Activated CD4-positive, alpha-beta T cell treated with anti-CD3 and anti-CD28 coated beads, Interleukin-2, amount 10 ng/mL, durations not matched to agents 24 days and 14 days (primary cell): Measurements from ENCODE around the gene LRRC61. TPM values are rescaled to one million over a fixed set of nuclear protein-coding genes. Genes with fewer than 3 reads are reported as not detected.
"Not testable (repeated sequence)": the region's sequence is repeated elsewhere in the genome, so short reads cannot be mapped to it uniquely, and the experiment has no call there.

Experiments used
- DNase-seq: peaks from one replicate; pipeline ENCODE4 v3.0.0; 2022
- H3K27ac Mint-ChIP-seq: one replicate; pipeline ENCODE4 v1.8.0; 2022; ENCODE audit warnings: mild to moderate bottlenecking, mixed read lengths
- H3K27me3 Mint-ChIP-seq: one replicate; pipeline ENCODE4 v1.8.0; 2022; ENCODE audit warnings: mixed read lengths
- H3K36me3 Mint-ChIP-seq: one replicate; pipeline ENCODE4 v1.8.0; 2022; ENCODE audit warnings: low read depth, mild to moderate bottlenecking, mixed read lengths
- H3K4me1 Mint-ChIP-seq: one replicate; pipeline ENCODE4 v1.8.0; 2021; ENCODE audit warnings: mixed read lengths
- H3K4me3 Mint-ChIP-seq: one replicate; pipeline ENCODE4 v1.8.0; 2022; ENCODE audit warnings: mild to moderate bottlenecking, moderate library complexity, mixed read lengths
- H3K9me3 Mint-ChIP-seq: one replicate; pipeline ENCODE4 v1.8.0; 2021; ENCODE audit warnings: mixed read lengths
- intact Hi-C: fragments of 100-400 bp; cut with micrococcal nuclease; formaldehyde crosslinking; loops from one replicate; pipeline ENCODE4 v1.15.1; 2023
- total RNA-seq: library from RNA; stranded (reverse); gene quantifications from 2 replicates; pipeline ENCODE4 v1.2.3, GENCODE V29; 2022

Gene LRRC61
- total RNA-seq, 1 donor from 2014 or later: 26.8 TPM

DNA sequence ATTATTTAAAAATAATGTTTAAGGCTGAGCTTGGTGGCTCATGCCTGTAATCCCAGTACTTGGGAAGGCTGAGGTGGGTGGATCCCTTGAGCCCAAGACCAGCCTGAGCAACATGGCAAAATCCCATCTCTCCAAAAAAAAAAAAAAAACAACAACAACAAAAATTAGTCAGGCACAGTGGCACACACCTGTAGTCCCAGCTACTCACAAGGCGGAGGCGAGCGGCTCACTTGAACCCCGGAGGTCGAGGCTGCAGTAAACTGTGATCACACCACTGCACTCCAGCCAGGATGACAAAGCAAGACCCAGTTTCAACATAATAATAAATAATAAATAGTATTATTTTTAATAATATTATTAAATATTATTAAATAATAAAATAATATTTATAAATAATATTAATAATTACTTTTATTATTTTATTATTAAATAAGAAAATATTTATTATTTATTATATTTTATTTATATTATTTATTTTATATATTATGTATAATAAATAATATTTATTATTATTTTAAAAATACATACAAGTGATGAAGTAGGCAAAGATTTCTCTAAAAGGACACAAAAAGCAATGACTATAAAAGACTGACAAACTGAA is 8.4 kb upstream of the LRRC61 start:
- Mint-ChIP-seq H3K27me3 (no peaks in the 10 kb centered on the region), H3K9me3 (no peaks in the 10 kb centered on the region), H3K36me3 (peaks cover 11% of the 10 kb centered on the region), H3K27ac (no peak overlapping the region), H3K4me1 (no peaks in the 10 kb centered on the region), H3K4me3 (no peak overlapping the region)
- intact Hi-C loops: no loop called here
- no peak for DNase-seq

DNA sequence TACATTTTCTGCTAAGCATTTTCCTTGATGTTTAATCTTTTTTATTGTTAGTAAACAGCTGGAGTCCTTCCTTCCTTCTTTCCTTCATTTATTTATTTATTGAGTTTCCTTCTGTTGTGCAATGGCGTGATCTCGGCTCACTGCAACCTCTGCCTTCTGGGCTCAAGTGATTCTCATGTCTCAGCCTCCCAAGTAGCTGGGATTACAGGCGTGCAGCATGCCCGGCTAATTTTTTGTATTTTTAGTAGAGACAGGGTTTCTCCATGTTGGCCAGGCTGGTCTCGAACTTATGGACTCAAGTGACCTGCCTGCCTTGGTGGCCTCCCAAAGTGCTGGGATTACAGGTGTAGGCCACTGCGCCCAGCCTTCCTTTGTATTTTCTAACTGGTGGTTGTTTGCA is 6.2 kb upstream of the LRRC61 start:
- H3K27ac Mint-ChIP-seq, intact Hi-C loops, H3K4me3 Mint-ChIP-seq, H3K9me3 Mint-ChIP-seq, H3K27me3 Mint-ChIP-seq, DNase-seq: not testable (repeated sequence)
- Mint-ChIP-seq H3K36me3 (peaks cover 20% of the 10 kb centered on the region), H3K4me1 (peaks cover 16% of the 10 kb centered on the region)

DNA sequence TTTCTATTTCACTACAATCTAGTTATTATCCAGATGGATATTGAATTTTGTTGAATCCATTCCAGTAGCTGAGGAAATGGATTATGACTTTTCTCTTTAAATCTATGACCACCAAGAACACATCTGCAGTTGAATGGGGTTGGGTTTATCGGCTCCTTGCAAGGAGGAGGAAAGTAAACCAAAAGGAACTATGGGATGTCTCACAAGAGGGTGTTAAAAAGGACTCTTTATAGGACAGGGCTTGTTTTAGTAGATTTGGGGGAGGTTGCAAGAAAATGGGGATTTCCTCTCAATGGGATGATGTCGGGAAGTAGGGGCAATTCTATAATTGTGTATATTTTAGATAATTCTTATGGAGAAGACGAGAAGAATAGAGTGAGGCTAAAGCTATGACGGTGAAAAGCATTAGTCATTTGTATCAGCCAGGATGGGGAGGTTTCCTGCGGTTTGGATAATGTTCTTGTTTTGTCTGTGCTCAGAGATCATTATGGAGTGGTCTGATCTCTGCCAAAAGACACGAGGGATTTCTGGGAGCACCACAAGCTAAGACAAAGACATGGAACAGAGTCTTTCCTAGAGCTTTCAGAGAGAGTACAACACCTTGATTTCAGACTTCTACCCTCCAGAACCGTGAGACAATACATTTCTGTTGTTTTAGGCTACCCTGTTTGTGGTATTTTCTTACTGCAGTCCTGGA is 5.3 kb upstream of the LRRC61 start:
- no peak overlapping the region for H3K27ac Mint-ChIP-seq
- H3K4me1 Mint-ChIP-seq: peaks cover 25% of the 10 kb centered on the region
- H3K4me3 Mint-ChIP-seq: no peak overlapping the region
- intact Hi-C loops: no loop called here
- DNase-seq: no peak
- no peaks in the 10 kb centered on the region for H3K9me3 Mint-ChIP-seq
- no peaks in the 10 kb centered on the region for H3K27me3 Mint-ChIP-seq
- peaks cover 22% of the 10 kb centered on the region for H3K36me3 Mint-ChIP-seq

DNA sequence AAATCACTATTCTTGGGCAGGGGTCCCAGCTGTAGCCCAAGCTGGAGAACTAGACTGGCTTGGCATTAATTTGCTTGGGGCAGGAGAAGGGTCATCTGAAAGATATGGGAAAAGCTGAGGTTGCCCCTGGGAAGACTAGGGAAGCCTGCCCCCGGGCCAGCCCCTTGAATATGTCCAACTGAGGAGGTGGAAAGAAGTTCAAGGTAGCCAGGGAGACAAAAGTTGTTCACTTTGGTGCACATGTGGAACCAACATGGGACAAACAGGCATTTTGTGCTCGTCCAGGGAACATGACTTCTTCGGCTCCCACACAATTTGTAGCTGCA is 1.4 kb upstream of the LRRC61 start:
- DNase-seq: no peak
- peak overlapping the region; percentile 100 for H3K27ac Mint-ChIP-seq
- H3K4me3 Mint-ChIP-seq: peak overlapping the region; percentile 99
- H3K36me3 Mint-ChIP-seq: peaks cover 40% of the 10 kb centered on the region
- peaks cover 46% of the 10 kb centered on the region for H3K4me1 Mint-ChIP-seq
- H3K9me3 Mint-ChIP-seq: no peaks in the 10 kb centered on the region
- intact Hi-C loops: loop anchor here (1.0 to 10.0 kb wide), 5 partner anchors 34 to 827 kb away; partner anchors contain the start of gene ZNF746
- H3K27me3 Mint-ChIP-seq: no peaks in the 10 kb centered on the region

DNA sequence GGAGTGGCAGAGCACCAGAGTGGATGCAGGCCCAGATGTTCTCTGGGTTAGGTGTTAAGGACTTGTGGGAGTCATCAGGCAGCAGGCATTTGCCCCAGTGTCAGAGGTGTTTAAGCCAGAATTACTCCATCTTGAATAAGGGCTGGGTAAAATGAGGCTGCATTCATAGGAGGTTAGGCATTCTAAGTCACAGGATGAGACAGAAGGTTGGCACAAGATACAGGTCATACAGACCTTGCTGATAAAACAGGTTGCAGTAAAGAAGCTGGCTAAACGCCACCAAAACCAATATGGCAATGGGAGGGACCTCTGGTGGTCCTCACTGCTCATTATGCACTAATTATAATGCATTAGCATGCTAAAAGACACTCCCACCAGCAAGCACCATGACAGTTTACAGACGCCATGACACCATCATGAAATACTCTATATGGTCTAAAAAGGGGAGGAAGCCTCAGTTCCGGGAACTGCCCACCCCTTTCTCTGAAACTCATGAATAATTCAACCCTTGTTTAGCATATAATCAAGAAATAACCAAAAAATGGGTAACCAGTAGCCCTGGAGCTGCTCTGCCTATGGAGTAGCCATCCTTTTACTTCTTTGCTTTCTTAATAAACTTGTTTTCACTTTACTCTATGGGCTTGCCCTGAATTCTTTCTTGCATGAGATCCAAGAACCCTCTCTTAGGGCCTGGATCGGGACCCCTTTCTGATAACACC is 882 bp upstream of the LRRC61 start:
- Mint-ChIP-seq H3K9me3 (no peaks in the 10 kb centered on the region), H3K4me1 (peaks cover 49% of the 10 kb centered on the region), H3K27me3 (no peaks in the 10 kb centered on the region), H3K36me3 (peaks cover 45% of the 10 kb centered on the region), H3K27ac (peak overlapping the region; percentile 100), H3K4me3 (peak overlapping the region; percentile 99)
- DNase-seq: peak; percentile 92
- intact Hi-C loops: loop anchor here (2.0 to 10.0 kb wide), 3 partner anchors 35 to 827 kb away; partner anchors contain the start of gene ZNF746

DNA sequence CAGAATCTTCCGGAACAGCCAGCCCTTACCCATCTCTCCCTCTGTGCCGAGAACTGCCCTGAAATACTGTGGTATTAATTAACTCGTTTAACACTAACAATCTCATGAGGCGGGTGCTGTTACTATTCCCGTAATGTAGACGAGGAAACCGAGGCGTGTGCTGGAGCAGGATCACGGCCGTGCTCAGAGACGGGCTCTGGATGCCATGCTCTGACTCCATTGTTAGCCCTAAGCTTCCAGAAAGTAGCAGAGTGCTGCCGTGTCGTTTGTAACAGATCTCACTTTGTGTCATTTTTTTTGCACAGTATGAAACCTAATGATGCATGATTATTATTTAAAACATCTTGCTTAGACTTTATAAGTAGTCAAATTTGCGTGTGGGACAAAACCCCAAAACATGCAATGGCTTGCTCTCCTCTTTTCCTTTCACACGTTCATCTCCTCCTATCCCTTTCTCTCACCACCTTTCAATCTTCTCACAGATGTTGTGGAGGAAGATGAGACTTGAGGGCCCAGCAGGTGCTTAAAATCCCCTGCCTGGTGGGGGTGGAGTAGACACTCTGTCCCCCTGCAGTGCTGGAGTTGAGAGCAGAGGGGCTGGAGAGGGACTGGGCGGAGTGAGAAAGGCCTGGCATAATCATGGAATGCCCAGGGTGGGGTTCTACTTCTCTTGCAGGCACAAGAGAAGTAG is 672 bp downstream of the LRRC61 start:
- Mint-ChIP-seq H3K36me3 (peaks cover 47% of the 10 kb centered on the region), H3K9me3 (no peaks in the 10 kb centered on the region), H3K4me1 (peaks cover 49% of the 10 kb centered on the region), H3K27ac (peak overlapping the region; percentile 100), H3K4me3 (peak overlapping the region; percentile 99), H3K27me3 (no peaks in the 10 kb centered on the region)
- DNase-seq: no peak
- intact Hi-C loops: loop anchor here (1.0 to 10.0 kb wide), 5 partner anchors 37 to 829 kb away; partner anchors contain the start of genes REPIN1, ZNF746 and ZNF775

DNA sequence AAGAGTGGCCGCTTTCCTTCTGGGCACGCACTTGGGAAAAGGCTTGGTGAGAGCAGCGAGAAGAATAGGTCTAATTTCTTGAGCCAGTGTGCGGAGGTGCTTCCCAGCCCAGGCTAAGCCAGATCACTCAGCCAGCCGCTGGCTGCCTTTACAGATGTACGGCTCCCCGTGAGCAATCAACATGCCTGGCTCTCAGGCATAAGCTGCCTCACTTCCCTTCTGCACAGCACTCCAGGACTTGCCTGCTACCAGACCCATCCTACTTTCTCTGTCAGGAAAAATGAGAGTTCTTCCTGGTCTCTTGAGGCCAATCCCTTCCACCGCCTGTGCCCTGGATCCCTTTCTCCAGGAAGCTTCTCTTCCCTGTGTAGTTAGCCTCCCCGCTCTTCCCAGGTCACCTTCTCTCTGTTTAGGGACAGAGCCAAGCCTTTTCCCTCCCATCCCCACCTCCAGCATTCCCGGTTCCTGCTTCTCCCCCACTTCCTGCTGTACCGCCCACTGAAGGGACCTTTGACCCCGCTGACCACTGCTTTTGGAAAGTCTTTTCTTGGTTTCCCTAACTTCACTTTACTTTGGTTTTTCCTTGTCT is 1.3 kb downstream of the LRRC61 start:
- H3K27ac Mint-ChIP-seq: peak overlapping the region; percentile 100

DNA sequence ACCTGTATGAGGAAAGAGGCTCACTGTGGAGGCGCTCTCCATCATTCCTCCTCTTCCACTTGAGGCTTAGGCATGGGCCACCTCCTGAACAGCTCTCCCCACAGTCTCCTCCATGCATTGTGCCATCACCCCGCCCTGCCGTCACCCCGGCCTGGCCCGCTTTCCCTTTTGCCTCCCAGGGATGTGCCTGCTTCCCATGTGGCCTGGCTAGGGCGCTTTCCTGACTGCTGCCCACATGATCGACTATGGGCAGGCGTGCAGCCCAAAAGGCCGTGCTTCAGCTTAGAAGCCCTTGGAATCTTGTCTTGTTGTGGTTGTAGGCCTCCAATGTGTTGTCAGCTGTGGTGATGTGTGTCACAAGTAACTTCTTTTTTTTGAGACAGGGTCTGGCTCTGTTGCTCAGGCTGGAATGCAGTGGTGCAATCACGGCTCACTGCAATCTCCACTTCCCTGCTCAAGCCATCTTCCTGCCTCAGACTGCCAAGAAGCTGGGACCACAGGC is 2.0 kb downstream of the LRRC61 start:
- intact Hi-C loops: loop anchor here (10.0 kb wide), 1 partner anchor 830 kb away; the partner anchor contains the start of gene ZNF746
- Mint-ChIP-seq H3K36me3 (peaks cover 47% of the 10 kb centered on the region), H3K9me3 (no peaks in the 10 kb centered on the region), H3K4me1 (peaks cover 45% of the 10 kb centered on the region), H3K27me3 (no peaks in the 10 kb centered on the region), H3K4me3 (peak overlapping the region; percentile 99), H3K27ac (peak overlapping the region; percentile 100)
- no peak for DNase-seq

More for the DNA sequence above, 1.3 kb downstream of the LRRC61 start:
- Mint-ChIP-seq H3K9me3 (no peaks in the 10 kb centered on the region), H3K4me3 (peak overlapping the region; percentile 99), H3K27me3 (no peaks in the 10 kb centered on the region), H3K4me1 (peaks cover 49% of the 10 kb centered on the region), H3K36me3 (peaks cover 51% of the 10 kb centered on the region)
- intact Hi-C loops: loop anchor here (5.0 to 10.0 kb wide), 2 partner anchors 37 to 830 kb away; partner anchors contain the start of gene ZNF746
- peak; percentile 62 for DNase-seq

DNA sequence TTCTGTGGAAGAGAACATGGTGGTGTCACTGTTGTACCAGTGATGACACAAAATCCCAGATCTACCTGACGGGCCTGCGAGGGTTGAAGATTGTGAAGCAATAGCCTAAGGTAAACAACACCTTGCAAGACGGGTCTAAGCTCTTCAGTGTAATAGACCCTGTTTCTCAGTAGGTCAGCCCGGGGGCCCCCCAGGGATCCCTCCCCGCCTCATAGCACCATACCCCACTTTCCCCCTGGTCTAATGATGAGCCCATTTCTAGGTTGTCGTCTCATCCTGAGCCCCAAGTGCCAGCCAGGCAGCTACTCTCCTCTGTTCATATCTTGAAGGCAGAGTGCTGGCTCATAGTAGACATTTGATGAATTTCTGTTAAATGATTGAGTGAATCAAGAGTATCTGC is 2.7 kb downstream of the LRRC61 start:
- DNase-seq: no peak
- Mint-ChIP-seq H3K4me1 (peaks cover 41% of the 10 kb centered on the region), H3K27ac (peak overlapping the region; percentile 32), H3K27me3 (no peaks in the 10 kb centered on the region), H3K4me3 (no peak overlapping the region), H3K9me3 (no peaks in the 10 kb centered on the region), H3K36me3 (peaks cover 44% of the 10 kb centered on the region)
- intact Hi-C loops: loop anchor here (10.0 kb wide), 1 partner anchor 831 kb away; the partner anchor contains the start of gene ZNF746

DNA sequence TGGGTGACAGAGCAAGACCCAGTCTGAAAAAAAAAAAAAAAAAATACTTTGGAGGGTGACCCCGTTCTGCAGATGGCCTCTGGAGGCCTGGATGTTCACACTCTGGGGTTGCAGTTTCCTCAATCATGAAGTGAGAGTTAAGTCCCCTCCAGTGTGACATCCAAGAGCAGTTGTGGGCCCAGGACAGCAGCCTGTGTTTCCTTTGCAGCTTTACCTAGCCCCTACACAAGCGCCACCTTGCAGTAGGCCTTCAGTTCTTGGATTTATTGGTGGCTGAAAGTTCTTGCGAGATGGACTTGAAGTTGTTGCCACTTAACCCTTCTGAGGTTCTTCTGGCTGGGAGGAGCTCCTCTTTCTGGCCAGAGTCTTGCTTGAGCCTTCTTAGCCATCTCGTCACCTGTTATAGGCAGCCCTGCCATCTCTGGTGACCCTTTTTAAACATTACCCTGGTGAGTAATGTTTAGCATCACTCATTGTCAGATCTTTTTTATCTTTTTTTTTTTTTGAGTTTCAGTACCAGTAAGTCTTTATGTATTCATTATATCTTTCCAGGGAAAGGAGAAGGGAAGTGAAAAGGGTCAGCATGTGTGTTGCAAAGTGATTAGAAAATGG is 3.6 kb downstream of the LRRC61 start:
- H3K4me3 Mint-ChIP-seq: no peak overlapping the region
- H3K27ac Mint-ChIP-seq: no peak overlapping the region
- H3K4me1 Mint-ChIP-seq: peaks cover 35% of the 10 kb centered on the region
- no peak for DNase-seq
- no peaks in the 10 kb centered on the region for H3K9me3 Mint-ChIP-seq
- no peaks in the 10 kb centered on the region for H3K27me3 Mint-ChIP-seq
- intact Hi-C loops: loop anchor here (10.0 kb wide), 1 partner anchor 832 kb away; the partner anchor contains the start of gene ZNF746
- H3K36me3 Mint-ChIP-seq: peaks cover 48% of the 10 kb centered on the region

DNA sequence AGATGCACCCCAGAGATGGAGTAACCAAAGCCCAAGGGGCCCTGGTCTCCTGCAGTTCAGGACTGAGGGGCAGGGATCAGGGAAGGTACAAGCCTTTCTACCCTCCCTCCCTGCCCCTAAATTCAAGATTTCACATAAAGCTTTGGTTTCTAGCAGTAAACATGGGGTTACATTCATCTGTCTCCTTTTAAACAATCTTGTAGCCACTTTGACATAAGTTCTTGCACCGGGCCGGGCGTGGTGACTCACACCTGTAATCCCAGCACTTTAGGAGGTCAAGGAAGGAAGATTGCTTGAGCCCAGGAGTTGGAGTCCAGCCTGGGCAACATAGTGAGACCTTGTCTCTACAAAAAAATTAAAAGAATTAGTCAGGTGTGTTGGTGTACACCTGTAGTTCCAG is 4.2 kb downstream of the LRRC61 start:
- peaks cover 48% of the 10 kb centered on the region for H3K36me3 Mint-ChIP-seq

DNA sequence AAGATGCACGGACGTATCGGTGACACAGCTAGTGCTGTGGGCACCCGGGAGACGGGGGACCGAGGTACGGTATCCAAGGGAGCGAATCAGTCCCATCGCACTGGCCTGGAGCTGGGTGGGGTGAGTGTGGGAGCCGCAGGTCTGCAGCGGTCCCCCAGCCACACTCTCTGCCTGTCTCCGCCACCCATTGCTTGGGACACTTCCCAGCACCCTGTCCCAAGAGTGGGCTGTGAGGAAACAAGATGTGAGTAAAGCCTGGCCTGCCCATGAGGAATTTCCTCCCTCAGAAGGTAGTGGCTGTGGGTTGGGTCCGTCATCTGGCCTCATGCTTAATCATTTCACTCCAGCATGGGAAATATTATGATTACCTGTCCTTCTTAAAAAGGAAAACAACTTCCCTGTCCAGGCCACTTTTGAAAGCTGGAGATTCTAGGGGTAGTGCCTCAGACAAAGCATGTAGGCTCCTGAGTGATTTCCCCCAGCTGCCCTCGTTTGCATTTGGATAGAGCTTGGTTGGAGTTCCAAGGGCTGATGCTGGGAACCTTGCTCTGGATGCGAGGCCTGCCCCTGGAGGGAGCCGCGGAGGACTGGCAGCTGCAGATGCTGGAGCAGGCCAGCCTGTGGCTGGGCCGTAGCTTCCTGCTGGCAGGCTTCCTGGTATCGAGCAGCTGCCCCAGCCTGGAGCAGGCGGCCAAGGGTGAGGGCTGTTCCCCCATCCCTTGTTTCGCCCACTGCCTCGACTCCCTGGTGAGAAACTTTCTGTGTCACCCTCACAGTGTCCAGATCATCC is 6.4 kb downstream of the LRRC61 start:
- Mint-ChIP-seq H3K27ac (no peak overlapping the region), H3K4me3 (no peak overlapping the region), H3K27me3 (no peaks in the 10 kb centered on the region), H3K9me3 (no peaks in the 10 kb centered on the region), H3K4me1 (peaks cover 14% of the 10 kb centered on the region), H3K36me3 (peaks cover 42% of the 10 kb centered on the region)
- DNase-seq: no peak
- intact Hi-C loops: loop anchor here (10.0 kb wide), 1 partner anchor 835 kb away; the partner anchor contains the start of gene ZNF746

More for the DNA sequence above, 4.2 kb downstream of the LRRC61 start:
- DNase-seq: no peak
- Mint-ChIP-seq H3K27me3 (no peaks in the 10 kb centered on the region), H3K4me3 (no peak overlapping the region), H3K4me1 (peaks cover 30% of the 10 kb centered on the region), H3K27ac (no peak overlapping the region), H3K9me3 (no peaks in the 10 kb centered on the region)
- intact Hi-C loops: loop anchor here (10.0 kb wide), 1 partner anchor 833 kb away; the partner anchor contains the start of gene ZNF746
